Neural cell (in vitro differentiated cells): Measurements from ENCODE around the gene LIPK.

Experiments used
- CTCF ChIP-seq: fragments of 450-650 bp; IDR thresholded peaks from 2 replicates; pipeline ENCODE4 v1.5.1; 2014; ENCODE audit warnings: antibody characterized with exemption, mild to moderate bottlenecking, moderate library complexity; ENCODE audit not compliant: poor library complexity, severe bottlenecking
- EP300 ChIP-seq: fragments of 450-650 bp; conservative IDR thresholded peaks from 2 replicates; pipeline ENCODE4 v1.6.1; 2014; ENCODE audit warnings: antibody characterized with exemption, mild to moderate bottlenecking, moderate library complexity; ENCODE audit not compliant: poor library complexity, severe bottlenecking
- EZH2 ChIP-seq: fragments of 200-600, 300-800 bp; shearing (Covaris generic), sonication (generic); IDR thresholded peaks from 2 replicates; pipeline ENCODE4 v1.6.1; 2014; ENCODE audit warnings: antibody characterized with exemption, low read length, borderline replicate concordance, mild to moderate bottlenecking; ENCODE audit not compliant: insufficient read depth, poor library complexity, severe bottlenecking
- POLR2AphosphoS5 ChIP-seq: IDR thresholded peaks from 2 replicates; pipeline ENCODE4 v1.6.1; 2012
- RAD21 ChIP-seq: fragments of 450-650 bp; conservative IDR thresholded peaks from 2 replicates; pipeline ENCODE4 v1.6.1; 2014; ENCODE audit warnings: antibody characterized with exemption, mild to moderate bottlenecking, moderate library complexity

- TF ChIP-seq CTCF (no peak), POLR2AphosphoS5 (no peak), EP300 (no peak), EZH2 (no peak), RAD21 (no peak)
Observed at GRCh38 chr10:88742448-88742847, 36.4 kb downstream of the LIPK start.
